ENCODE data around the gene IFNAR1. TPM values are rescaled to one million over a fixed set of nuclear protein-coding genes. Genes with fewer than 3 reads are reported as not detected.

IFNAR1 gene
- total RNA-seq, 1 donor from 2014 or later, result 8.8 TPM

DNA sequence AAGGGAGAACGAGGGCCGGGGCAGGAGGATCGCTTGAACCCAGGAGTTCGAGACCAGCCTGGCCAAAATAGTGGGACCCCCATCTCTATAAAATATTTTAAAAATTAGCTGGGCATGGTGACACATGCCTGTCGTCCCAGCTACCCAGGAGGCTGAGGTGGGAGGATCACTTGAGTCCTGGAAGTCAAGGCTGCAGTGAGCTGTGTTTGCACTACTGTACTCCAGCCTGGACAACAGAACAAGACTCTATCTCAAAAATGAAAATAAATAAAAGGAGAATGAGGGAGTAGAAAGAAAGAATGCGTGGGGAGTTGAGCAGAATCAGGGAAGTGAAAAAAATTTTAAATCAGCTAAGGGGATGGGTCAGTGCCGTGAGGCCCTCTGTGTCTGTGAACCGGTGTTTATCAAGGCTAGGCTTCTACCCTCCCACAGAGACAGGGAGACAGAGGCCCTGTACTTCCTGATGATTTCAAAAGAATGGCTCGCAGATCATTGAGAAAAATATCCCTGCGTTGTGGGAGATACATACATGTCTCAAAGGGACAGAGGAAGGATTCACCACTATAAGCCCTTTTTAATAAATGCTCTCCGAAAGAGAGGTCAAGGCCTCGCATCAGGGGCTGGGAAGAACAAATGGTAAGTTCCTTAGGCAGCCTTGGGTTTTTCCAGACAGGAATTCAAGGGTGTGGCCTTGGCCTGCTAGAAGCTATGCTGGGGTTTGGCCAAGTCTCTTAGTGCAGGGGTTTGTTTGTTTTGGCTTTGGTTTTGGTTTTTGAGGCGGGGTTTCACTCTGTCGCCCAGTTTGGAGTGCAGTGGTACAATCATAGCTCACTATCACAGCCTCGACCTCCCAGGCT, 37.9 kb upstream of the IFNAR1 start:
- TF ChIP-seq CTCF (conservative IDR thresholded peaks at IDR 0.05; ENCODE audit: low read depth, low read length), result no peak
- H3K4me3 ChIP-seq (ENCODE audit: low read depth, low read length), result no peak overlapping the region
- DNase-seq (ENCODE audit: low read depth), result peak; percentile 9

DNA sequence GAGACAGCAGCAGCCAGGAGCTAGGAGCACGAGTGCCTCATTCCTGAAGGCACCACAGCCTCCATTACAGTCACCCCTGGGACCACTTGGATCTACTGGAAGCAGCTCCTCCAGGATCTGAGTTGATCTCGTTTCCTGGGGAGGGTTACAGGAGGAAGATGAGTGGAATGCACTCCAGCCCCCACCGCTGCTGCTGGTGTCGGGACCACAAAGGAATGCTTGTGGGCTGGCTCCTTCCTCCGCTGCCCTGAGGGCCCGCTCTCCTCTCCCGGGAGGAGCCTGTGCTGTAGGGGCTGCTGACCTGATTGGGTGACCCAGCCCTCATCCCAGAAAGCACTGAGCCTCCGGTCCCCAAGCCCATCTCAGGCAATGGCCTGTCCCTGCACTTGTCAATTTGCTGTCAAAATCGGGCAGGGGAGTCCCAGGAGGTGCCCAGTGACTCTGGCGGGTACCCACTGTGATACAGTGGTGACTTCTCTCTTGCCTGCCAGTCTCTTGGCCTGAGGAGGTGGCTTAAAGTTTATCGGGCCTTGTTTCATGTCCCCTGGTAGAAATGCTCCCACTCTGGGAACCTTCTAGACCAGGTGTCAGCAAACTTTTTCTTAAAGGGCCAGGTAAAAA, 35.5 kb upstream of the IFNAR1 start:
- H3K4me3 ChIP-seq (ENCODE audit: low read depth, low read length), result no peak overlapping the region
- TF ChIP-seq CTCF (conservative IDR thresholded peaks at IDR 0.05; ENCODE audit: low read depth, low read length), result no peak
- DNase-seq (ENCODE audit: low read depth), result no peak

- no peak for TF ChIP-seq CTCF (conservative IDR thresholded peaks at IDR 0.05; ENCODE audit: low read depth, low read length)
- DNase-seq (ENCODE audit: low read depth), result no peak
- H3K4me3 ChIP-seq (ENCODE audit: low read depth, low read length), result no peak overlapping the region
Measured at GRCh38 chr21:33290441-33290840, 34.3 kb upstream of the IFNAR1 start.

DNA sequence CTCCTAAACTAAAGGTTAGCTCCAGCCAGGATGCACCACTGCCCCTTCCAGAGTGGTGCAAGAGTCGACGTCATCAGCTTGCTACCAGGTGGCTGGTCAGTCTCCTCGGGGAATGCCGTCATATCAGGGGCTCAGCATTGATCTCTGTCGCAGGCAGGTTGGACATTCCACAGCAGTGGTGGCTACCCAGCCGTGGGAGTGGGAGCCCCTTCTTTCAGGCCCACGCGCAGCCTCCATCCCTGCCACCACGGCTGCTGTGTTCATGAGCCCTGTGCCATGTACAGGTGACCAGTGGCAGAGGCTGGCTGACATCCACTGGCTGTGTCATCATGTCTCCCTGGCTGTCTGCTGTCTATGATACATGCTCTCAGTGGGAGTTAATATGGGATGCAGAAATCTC, 33.1 kb upstream of the IFNAR1 start:
- no peak overlapping the region for H3K4me3 ChIP-seq (ENCODE audit: low read depth, low read length)
- DNase-seq (ENCODE audit: low read depth), result no peak
- TF ChIP-seq CTCF (conservative IDR thresholded peaks at IDR 0.05; ENCODE audit: low read depth, low read length), result no peak

DNA sequence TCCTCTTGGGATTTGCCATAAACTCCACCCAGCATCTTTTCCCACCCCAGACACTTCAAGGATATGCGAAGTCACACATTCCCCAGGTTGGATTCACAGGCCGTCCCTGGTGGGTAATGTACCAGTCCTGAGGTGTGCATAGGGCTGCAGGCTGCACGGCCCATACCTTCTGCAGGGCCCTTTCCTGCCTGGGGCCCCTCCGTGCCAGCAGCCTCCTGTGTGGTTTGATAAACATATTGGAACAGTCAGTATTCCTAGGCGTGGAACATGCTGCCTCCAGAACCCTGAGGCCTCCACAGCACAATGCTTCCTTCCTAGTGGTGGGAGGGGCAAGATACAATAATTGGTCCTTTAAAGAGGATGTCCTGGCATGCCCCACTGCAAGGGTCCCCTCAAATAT, 32.0 kb upstream of the IFNAR1 start:
- no peak overlapping the region for H3K4me3 ChIP-seq (ENCODE audit: low read depth, low read length)
- no peak for TF ChIP-seq CTCF (conservative IDR thresholded peaks at IDR 0.05; ENCODE audit: low read depth, low read length)
- DNase-seq (ENCODE audit: low read depth), result no peak

DNA sequence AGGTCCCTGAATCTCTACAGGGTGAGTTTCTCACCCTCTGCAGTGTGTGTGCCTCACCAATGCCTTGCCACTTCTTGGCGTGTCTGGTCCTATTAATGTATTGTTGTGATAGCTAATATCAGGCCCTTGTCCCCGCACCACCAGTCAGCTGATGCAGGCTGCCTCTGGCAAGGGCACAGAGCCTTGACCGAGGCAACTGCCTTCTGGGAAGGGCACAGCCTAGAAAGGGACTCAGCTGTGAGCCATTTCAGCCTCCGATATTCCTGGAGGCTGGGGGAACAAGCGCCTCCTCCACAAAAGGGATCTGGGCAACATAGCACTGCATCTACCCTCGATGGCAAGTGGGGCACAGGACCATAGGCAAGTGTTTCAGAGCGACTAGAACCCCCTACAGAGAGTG, 31.6 kb upstream of the IFNAR1 start:
- no peak for TF ChIP-seq CTCF (conservative IDR thresholded peaks at IDR 0.05; ENCODE audit: low read depth, low read length)
- DNase-seq (ENCODE audit: low read depth), result no peak
- no peak overlapping the region for H3K4me3 ChIP-seq (ENCODE audit: low read depth, low read length)

Measured in epithelial cell of proximal tubule (primary cell).